IMR-90 (cell line): ENCODE measurements around the gene IGFBP7. TPM values are rescaled to one million over a fixed set of nuclear protein-coding genes. Genes with fewer than 3 reads are reported as not detected.

ENCODE experiments used
- ATAC-seq: fragments of 200-7000 bp; cut with Tn5 transposase; 2 replicates; pipeline ENCODE4 v1.9.1; 2020; ENCODE audit warnings: low read depth, mild to moderate bottlenecking, moderate library complexity
- BruUV-seq: library from RNA; stranded (reverse); fragments of 400-500 nt; replicated peaks from 2 replicates; lab custom pipeline; 2021; lab: Mats Ljungman, UMichigan
- CTCF ChIA-PET: fragments of 300-600 bp; formaldehyde crosslinking; extraction: SDS; loops from one replicate; lab custom pipeline; 2021; ENCODE audit warnings: antibody characterized with exemption; lab: Yijun Ruan, JAX
- POLR2A ChIA-PET: fragments of 300-600 bp; sonication (Branson Sonifier 250); formaldehyde crosslinking; loops from one replicate; lab custom pipeline; 2022; ENCODE audit warnings: antibody characterized with exemption; ENCODE audit not compliant: unreplicated experiment; lab: Charles Lee
- DNase-seq: peaks from one replicate; pipeline ENCODE4 v3.0.0; 2013
- H2AFZ ChIP-seq: replicated peaks from 2 replicates; pipeline ENCODE3; 2013; ENCODE audit warnings: low read length, mild to moderate bottlenecking; ENCODE audit not compliant: poor library complexity
- H2AK5ac ChIP-seq: 2 replicates; pipeline ENCODE4 v1.6.1; 2013; ENCODE audit warnings: low read depth, low read length, inconsistent platforms
- H2AK9ac ChIP-seq: replicated peaks from 2 replicates; pipeline ENCODE3; 2013; ENCODE audit warnings: mild to moderate bottlenecking, low read depth, low read length, moderate library complexity; ENCODE audit not compliant: poor library complexity
- H2BK120ac ChIP-seq: 2 replicates; pipeline ENCODE4 v1.6.1; 2013; ENCODE audit warnings: low read depth, low read length, inconsistent platforms
- H2BK15ac ChIP-seq: 3 replicates; pipeline ENCODE4 v1.6.1; 2013; ENCODE audit warnings: low read depth, low read length, inconsistent platforms
- H2BK20ac ChIP-seq: 2 replicates; pipeline ENCODE4 v1.6.1; 2013; ENCODE audit warnings: low read depth, mild to moderate bottlenecking, inconsistent platforms, low read length, moderate library complexity
- H2BK5ac ChIP-seq: 2 replicates; pipeline ENCODE4 v1.6.1; 2013; ENCODE audit warnings: mild to moderate bottlenecking, low read depth, low read length, inconsistent platforms; ENCODE audit not compliant: poor library complexity, severe bottlenecking
- H3K14ac ChIP-seq: replicated peaks from 2 replicates; pipeline ENCODE4 v1.6.1; 2013; ENCODE audit warnings: low read depth, low read length, inconsistent platforms
- H3K18ac ChIP-seq: 2 replicates; pipeline ENCODE4 v1.6.1; 2013; ENCODE audit warnings: low read depth, low read length, control low read depth
- H3K23ac ChIP-seq: 2 replicates; pipeline ENCODE4 v1.6.1; 2013; ENCODE audit warnings: low read depth, low read length, inconsistent platforms
- H3K27ac ChIP-seq: 2 replicates; pipeline ENCODE4 v1.5.1; 2013; ENCODE audit warnings: mild to moderate bottlenecking, control low read depth, low read length; ENCODE audit not compliant: insufficient read depth
- H3K27me3 ChIP-seq: 2 replicates; pipeline ENCODE4 v1.6.1; 2013; ENCODE audit warnings: low read length; ENCODE audit not compliant: control insufficient read depth, insufficient read depth
- H3K36me3 ChIP-seq: 2 replicates; pipeline ENCODE4 v1.6.1; 2013; ENCODE audit warnings: low read length, mixed read lengths; ENCODE audit not compliant: control insufficient read depth, insufficient read depth
- H3K4ac ChIP-seq: 2 replicates; pipeline ENCODE4 v1.6.1; 2013; ENCODE audit warnings: low read depth, low read length, inconsistent platforms
- H3K4me1 ChIP-seq: 2 replicates; pipeline ENCODE4 v1.6.1; 2013; ENCODE audit warnings: low read length, mixed read lengths; ENCODE audit not compliant: control insufficient read depth, insufficient read depth
- H3K4me2 ChIP-seq: 2 replicates; pipeline ENCODE4 v1.6.1; 2013; ENCODE audit warnings: low read depth, mild to moderate bottlenecking, control low read depth, low read length, moderate library complexity
- H3K4me3 ChIP-seq: 2 replicates; pipeline ENCODE4 v1.5.1; 2013; ENCODE audit warnings: low read depth, mild to moderate bottlenecking, control low read depth, low read length, moderate library complexity; ENCODE audit not compliant: insufficient read depth
- H3K56ac ChIP-seq: 2 replicates; pipeline ENCODE4 v1.6.1; 2013; ENCODE audit warnings: low read length, inconsistent platforms; ENCODE audit not compliant: insufficient read depth; ENCODE audit errors: extremely low read depth
- H3K79me1 ChIP-seq, 2 experiments: 2 replicates each; pipeline ENCODE4 v1.6.1; 2013; ENCODE audit warnings: low read length in 2 of 2, inconsistent platforms in 1 of 2, low read depth in 1 of 2
- H3K9ac ChIP-seq: 2 replicates; pipeline ENCODE4 v1.6.1; 2013; ENCODE audit warnings: low read depth, low read length, control low read depth
- H3K9me1 ChIP-seq: 2 replicates; pipeline ENCODE4 v1.6.1; 2013; ENCODE audit warnings: low read length, inconsistent platforms; ENCODE audit not compliant: insufficient read depth
- H3K9me3 ChIP-seq: 2 replicates; pipeline ENCODE4 v1.6.1; 2013; ENCODE audit warnings: low read length; ENCODE audit not compliant: control insufficient read depth, insufficient read depth
- H4K20me1 ChIP-seq: 2 replicates; pipeline ENCODE4 v1.6.1; 2013; ENCODE audit warnings: low read length, inconsistent platforms; ENCODE audit not compliant: insufficient read depth
- H4K5ac ChIP-seq: 2 replicates; pipeline ENCODE4 v1.6.1; 2013; ENCODE audit warnings: mild to moderate bottlenecking, low read depth, low read length, control low read depth
- H4K8ac ChIP-seq, 2 experiments: 2 replicates each; pipeline ENCODE4 v1.6.1; 2013; ENCODE audit warnings: low read depth in 2 of 2, low read length in 2 of 2, control low read depth in 1 of 2, inconsistent platforms in 1 of 2
- H4K91ac ChIP-seq: 2 replicates; pipeline ENCODE4 v1.6.1; 2013; ENCODE audit warnings: low read depth, low read length, inconsistent platforms; ENCODE audit not compliant: insufficient read depth
- BHLHE40 ChIP-seq: fragments of 150-350 bp; IDR thresholded peaks from 2 replicates; pipeline ENCODE4 v1.6.1; 2016; ENCODE audit warnings: mild to moderate bottlenecking, low read depth, low read length
- CEBPB ChIP-seq: IDR thresholded peaks from 2 replicates; pipeline ENCODE4 v1.6.1; 2012; ENCODE audit warnings: low read depth, low read length, improper control_type of control experiment
- CHD1 ChIP-seq: IDR thresholded peaks from 2 replicates; pipeline ENCODE4 v1.6.1; 2012; ENCODE audit warnings: low read depth, low read length, improper control_type of control experiment
- FOS ChIP-seq: fragments of 150-350 bp; IDR thresholded peaks from 2 replicates; pipeline ENCODE4 v1.6.1; 2016; ENCODE audit warnings: low read depth, low read length
- MAFK ChIP-seq: IDR thresholded peaks from 2 replicates; pipeline ENCODE4 v1.6.1; 2012; ENCODE audit warnings: low read depth, low read length, improper control_type of control experiment
- MAZ ChIP-seq: IDR thresholded peaks from 2 replicates; pipeline ENCODE4 v1.6.1; 2012; ENCODE audit warnings: low read depth, mild to moderate bottlenecking, low read length, improper control_type of control experiment, moderate library complexity, borderline replicate concordance
- MXI1 ChIP-seq: IDR thresholded peaks from 2 replicates; pipeline ENCODE4 v1.6.1; 2012; ENCODE audit warnings: low read depth, mild to moderate bottlenecking, low read length, moderate library complexity, borderline replicate concordance
- NFE2L2 ChIP-seq: fragments of 150-350 bp; IDR thresholded peaks from 2 replicates; pipeline ENCODE4 v1.6.1; 2016; ENCODE audit warnings: low read depth, mild to moderate bottlenecking, low read length
- POLR2A ChIP-seq: IDR thresholded peaks from 2 replicates; pipeline ENCODE4 v1.6.1; 2012; ENCODE audit warnings: mild to moderate bottlenecking, low read depth, low read length
- RAD21 ChIP-seq: IDR thresholded peaks from 2 replicates; pipeline ENCODE4 v1.6.1; 2012; ENCODE audit warnings: low read length, improper control_type of control experiment
- RCOR1 ChIP-seq: IDR thresholded peaks from 2 replicates; pipeline ENCODE4 v1.6.1; 2012; ENCODE audit warnings: mild to moderate bottlenecking, low read length, improper control_type of control experiment; ENCODE audit not compliant: insufficient replicate concordance
- RFX5 ChIP-seq: IDR thresholded peaks from 2 replicates; pipeline ENCODE4 v1.8.0; 2012; ENCODE audit warnings: low read depth, mild to moderate bottlenecking, low read length, moderate library complexity
- SMC3 ChIP-seq: fragments of 150-350 bp; IDR thresholded peaks from 2 replicates; pipeline ENCODE4 v1.6.1; 2016; ENCODE audit warnings: low read depth, mild to moderate bottlenecking, antibody characterized with exemption, low read length, moderate library complexity
- WGBS, 2 experiments: methylation state at CpG; one replicate each; pipeline versions ENCODE4 v1.1.5 to v1.1.7; 2013; ENCODE audit warnings: missing lambda C conversion rate in 2 of 2; ENCODE audit not compliant: insufficient read length in 1 of 2; ENCODE audit errors: extremely low coverage in 2 of 2; 5-methylcytosine and 5-hydroxymethylcytosine counted together
- dilution Hi-C: fragments of 300-500 bp; cut with HindIII; formaldehyde crosslinking; loops from one replicate; pipeline ENCODE4 v1.14.3; 2018; ENCODE audit warnings: low sequenced_read_pairs; ENCODE audit not compliant: unreplicated experiment
- in situ Hi-C: fragments of 300-500 bp; cut with MboI; formaldehyde crosslinking; loops from 3 replicates; pipeline ENCODE4 v1.14.3; 2019; ENCODE audit warnings: low sequenced_read_pairs, inconsistent platforms, mixed read lengths
- intact Hi-C: fragments of 100-400 bp; cut with micrococcal nuclease; formaldehyde crosslinking; loops from 2 replicates; pipeline ENCODE4 v1.10.0; 2022
- polyA plus RNA-seq, 3 experiments: library from polyadenylated mRNA; depleted of rRNA; stranded (reverse); fragments of >200 nt; gene quantifications; 2 replicates each; pipeline ENCODE4 v1.2.3, GENCODE V29; 2012; ENCODE audit warnings: low replicate concordance in 1 of 3
- total RNA-seq: library from RNA; depleted of rRNA; stranded (reverse); fragments of >200 nt; gene quantifications from 2 replicates; pipeline ENCODE4 v1.2.3, GENCODE V29; 2012
- TF ChIP-seq, protein P1 (sequence below): fragments of 150-350 bp; IDR thresholded peaks from 2 replicates; pipeline ENCODE4 v1.6.1; 2016; ENCODE audit warnings: low read depth, mild to moderate bottlenecking, low read length, moderate library complexity, borderline replicate concordance
- TF ChIP-seq, protein P2 (sequence below): conservative IDR thresholded peaks from 2 replicates; pipeline ENCODE4 v1.5.1; 2012; ENCODE audit warnings: mild to moderate bottlenecking, low read depth, low read length, improper control_type of control experiment
- TF ChIP-seq, protein P3 (sequence below): fragments of 150-350 bp; IDR thresholded peaks from 2 replicates; pipeline ENCODE4 v1.6.1; 2017; ENCODE audit warnings: mild to moderate bottlenecking, antibody characterized with exemption, low read length, low read depth

The IGFBP7 gene
- total and polyA plus RNA-seq, 2 of the 4 experiments (the other 2 are of a cell fraction): 33.2 to 267 TPM

DNA sequence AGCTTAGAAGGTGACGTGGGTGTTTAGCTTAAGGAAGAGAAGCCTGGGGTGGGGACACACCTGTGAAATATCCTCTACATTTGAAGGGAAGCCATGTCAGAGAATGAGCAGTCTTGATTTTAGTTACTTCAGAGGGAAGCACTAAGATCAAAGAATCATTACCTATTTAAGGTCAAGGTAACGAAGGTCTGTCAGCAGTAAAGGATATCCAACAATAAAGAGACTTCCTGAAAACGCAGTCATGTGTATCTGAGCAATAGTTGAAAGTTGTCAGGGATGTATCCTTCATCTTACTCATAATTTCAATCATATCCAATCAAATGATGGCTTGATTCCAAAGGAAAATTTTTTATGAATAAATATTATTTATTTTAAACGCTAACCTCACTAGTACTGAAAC, 33.5 kb downstream of the IGFBP7 start:
- TF ChIP-seq FOS (no peak), MAFK (no peak), MXI1 (no peak), MAZ (no peak), SMC3 (no peak), RCOR1 (no peak), POLR2A (no peak), BHLHE40 (no peak), NFE2L2 (no peak), CHD1 (no peak), RAD21 (no peak), RFX5 (no peak), CEBPB (no peak)
- TF ChIP-seq, protein P1, sequence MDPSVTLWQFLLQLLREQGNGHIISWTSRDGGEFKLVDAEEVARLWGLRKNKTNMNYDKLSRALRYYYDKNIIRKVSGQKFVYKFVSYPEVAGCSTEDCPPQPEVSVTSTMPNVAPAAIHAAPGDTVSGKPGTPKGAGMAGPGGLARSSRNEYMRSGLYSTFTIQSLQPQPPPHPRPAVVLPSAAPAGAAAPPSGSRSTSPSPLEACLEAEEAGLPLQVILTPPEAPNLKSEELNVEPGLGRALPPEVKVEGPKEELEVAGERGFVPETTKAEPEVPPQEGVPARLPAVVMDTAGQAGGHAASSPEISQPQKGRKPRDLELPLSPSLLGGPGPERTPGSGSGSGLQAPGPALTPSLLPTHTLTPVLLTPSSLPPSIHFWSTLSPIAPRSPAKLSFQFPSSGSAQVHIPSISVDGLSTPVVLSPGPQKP: no peak
- TF ChIP-seq, protein P2, sequence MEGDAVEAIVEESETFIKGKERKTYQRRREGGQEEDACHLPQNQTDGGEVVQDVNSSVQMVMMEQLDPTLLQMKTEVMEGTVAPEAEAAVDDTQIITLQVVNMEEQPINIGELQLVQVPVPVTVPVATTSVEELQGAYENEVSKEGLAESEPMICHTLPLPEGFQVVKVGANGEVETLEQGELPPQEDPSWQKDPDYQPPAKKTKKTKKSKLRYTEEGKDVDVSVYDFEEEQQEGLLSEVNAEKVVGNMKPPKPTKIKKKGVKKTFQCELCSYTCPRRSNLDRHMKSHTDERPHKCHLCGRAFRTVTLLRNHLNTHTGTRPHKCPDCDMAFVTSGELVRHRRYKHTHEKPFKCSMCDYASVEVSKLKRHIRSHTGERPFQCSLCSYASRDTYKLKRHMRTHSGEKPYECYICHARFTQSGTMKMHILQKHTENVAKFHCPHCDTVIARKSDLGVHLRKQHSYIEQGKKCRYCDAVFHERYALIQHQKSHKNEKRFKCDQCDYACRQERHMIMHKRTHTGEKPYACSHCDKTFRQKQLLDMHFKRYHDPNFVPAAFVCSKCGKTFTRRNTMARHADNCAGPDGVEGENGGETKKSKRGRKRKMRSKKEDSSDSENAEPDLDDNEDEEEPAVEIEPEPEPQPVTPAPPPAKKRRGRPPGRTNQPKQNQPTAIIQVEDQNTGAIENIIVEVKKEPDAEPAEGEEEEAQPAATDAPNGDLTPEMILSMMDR: no peak
- TF ChIP-seq, protein P3, sequence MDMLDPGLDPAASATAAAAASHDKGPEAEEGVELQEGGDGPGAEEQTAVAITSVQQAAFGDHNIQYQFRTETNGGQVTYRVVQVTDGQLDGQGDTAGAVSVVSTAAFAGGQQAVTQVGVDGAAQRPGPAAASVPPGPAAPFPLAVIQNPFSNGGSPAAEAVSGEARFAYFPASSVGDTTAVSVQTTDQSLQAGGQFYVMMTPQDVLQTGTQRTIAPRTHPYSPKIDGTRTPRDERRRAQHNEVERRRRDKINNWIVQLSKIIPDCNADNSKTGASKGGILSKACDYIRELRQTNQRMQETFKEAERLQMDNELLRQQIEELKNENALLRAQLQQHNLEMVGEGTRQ: no peak
- POLR2A ChIA-PET: no interaction called here
- Histone ChIP-seq H3K27ac (no peak overlapping the region), H2BK20ac (peak overlapping the region; percentile 77), H4K8ac (peak overlapping the region; percentile 49 to 54; a peak in 2 of 4 replicates), H2BK15ac (peak overlapping the region; percentile 90; the same call in 1 of the 3 replicates), H3K9me1 (peaks cover 25% of the 10 kb centered on the region), H3K36me3 (no peaks in the 10 kb centered on the region; the same call in 1 of the 2 replicates), H4K5ac (0 out of 2 replicates have a peak overlapping the region, but pooled peaks have one; percentile 12), H3K23ac (peak overlapping the region; percentile 63), H3K79me1 (peaks cover 37 to 79% of the 10 kb centered on the region in 2 experiments), H2BK120ac (peak overlapping the region; percentile 83; the same call in 1 of the 2 replicates), H3K27me3 (no peaks in the 10 kb centered on the region), H4K91ac (peak overlapping the region; percentile 71), H2AK5ac (peak overlapping the region; percentile 85), H3K4me3 (no peak overlapping the region), H3K14ac (0 out of 2 replicates have a peak overlapping the region, but pooled peaks have one; percentile 82), H3K9me3 (no peaks in the 10 kb centered on the region), H3K4ac (peak overlapping the region; percentile 78), H2AK9ac (no peak overlapping the region), H3K4me1 (peaks cover 15% of the 10 kb centered on the region), H2BK5ac (peak overlapping the region; percentile 88), H3K9ac (no peak overlapping the region), H3K18ac (no peak overlapping the region), H3K4me2 (no peak overlapping the region), H4K20me1 (no peaks in the 10 kb centered on the region), H3K56ac (no peak overlapping the region), H2AFZ (no peak overlapping the region)
- WGBS, 2 experiments: no CpG with 5 or more reads among the region's 4 CpGs
- CTCF ChIA-PET: interaction anchor here (1.8 kb wide), 1 partner anchor 11 kb away, joined by 10 read pairs; no protein-coding TSS in a partner anchor
- DNase-seq: no peak
- BruUV-seq: no TSS peak
- dilution Hi-C loops (no loop called here), intact Hi-C loops (no loop called here), in situ Hi-C loops (no loop called here)
- ATAC-seq: no peak
